Measurements from ENCODE around the gene SPATA19. TPM values are rescaled to one million over a fixed set of nuclear protein-coding genes. Genes with fewer than 3 reads are reported as not detected.

SPATA19 gene
- total RNA-seq, 1 experiment from 2014 or later: not detected

GRCh38 chr11:133830931-133831907, 14.1 kb downstream of the SPATA19 start:
- Mint-ChIP-seq H3K9me3 (ENCODE audit: unreplicated experiment) (no peaks in the 10 kb centered on the region), H3K4me3 (ENCODE audit: unreplicated experiment) (no peak overlapping the region), H3K27ac (ENCODE audit: low read depth, unreplicated experiment) (no peak overlapping the region), H3K4me1 (ENCODE audit: insufficient read depth, unreplicated experiment) (no peaks in the 10 kb centered on the region), H3K27me3 (ENCODE audit: insufficient read depth, unreplicated experiment) (peaks cover 32% of the 10 kb centered on the region), H3K36me3 (ENCODE audit: insufficient read depth, unreplicated experiment) (no peaks in the 10 kb centered on the region)
- intact Hi-C loops (cut with micrococcal nuclease): no loop called here
- peak; percentile 25 for TF ChIP-seq CTCF (IDR thresholded peaks at IDR 0.05; ENCODE audit: unreplicated experiment)
- CTCF ChIA-PET: interaction anchor here (0.6 to 3.7 kb wide), 8 partner anchors 9 to 752 kb away, joined by 3 to 22 read pairs (median 4); no protein-coding TSS in a partner anchor
- POLR2A ChIA-PET: no interaction called here
- no TSS peak for BruUV-seq (replicated peaks)
- no peak for DNase-seq (ENCODE audit: unreplicated experiment)

GRCh38 chr11:133829566-133829965, 15.7 kb downstream of the SPATA19 start:
- Mint-ChIP-seq H3K4me3 (ENCODE audit: unreplicated experiment) (no peak overlapping the region), H3K4me1 (ENCODE audit: insufficient read depth, unreplicated experiment) (no peaks in the 10 kb centered on the region), H3K27me3 (ENCODE audit: insufficient read depth, unreplicated experiment) (peaks cover 41% of the 10 kb centered on the region), H3K27ac (ENCODE audit: low read depth, unreplicated experiment) (no peak overlapping the region), H3K36me3 (ENCODE audit: insufficient read depth, unreplicated experiment) (no peaks in the 10 kb centered on the region), H3K9me3 (ENCODE audit: unreplicated experiment) (no peaks in the 10 kb centered on the region)
- DNase-seq (ENCODE audit: unreplicated experiment): no peak
- intact Hi-C loops (cut with micrococcal nuclease): no loop called here
- ChIA-PET POLR2A (no interaction called here), CTCF (interaction anchor here (0.6 to 3.7 kb wide), 5 partner anchors 9 to 750 kb away, joined by 3 to 22 read pairs (median 4); no protein-coding TSS in a partner anchor)
- no TSS peak for BruUV-seq (replicated peaks)
- no peak for TF ChIP-seq CTCF (IDR thresholded peaks at IDR 0.05; ENCODE audit: unreplicated experiment)

GRCh38 chr11:133828871-133829270, 16.4 kb downstream of the SPATA19 start:
- H3K27ac Mint-ChIP-seq (ENCODE audit: low read depth, unreplicated experiment): no peak overlapping the region
- TF ChIP-seq CTCF (IDR thresholded peaks at IDR 0.05; ENCODE audit: unreplicated experiment): no peak
- H3K36me3 Mint-ChIP-seq (ENCODE audit: insufficient read depth, unreplicated experiment): no peaks in the 10 kb centered on the region
- ChIA-PET POLR2A (no interaction called here), CTCF (interaction anchor here (1.0 to 3.7 kb wide), 4 partner anchors 8 to 750 kb away, joined by 3 to 22 read pairs (median 6); no protein-coding TSS in a partner anchor)
- H3K27me3 Mint-ChIP-seq (ENCODE audit: insufficient read depth, unreplicated experiment): peaks cover 47% of the 10 kb centered on the region
- H3K4me1 Mint-ChIP-seq (ENCODE audit: insufficient read depth, unreplicated experiment): no peaks in the 10 kb centered on the region
- no peak overlapping the region for H3K4me3 Mint-ChIP-seq (ENCODE audit: unreplicated experiment)
- DNase-seq (ENCODE audit: unreplicated experiment): no peak
- BruUV-seq (replicated peaks): no TSS peak
- H3K9me3 Mint-ChIP-seq (ENCODE audit: unreplicated experiment): no peaks in the 10 kb centered on the region
- intact Hi-C loops (cut with micrococcal nuclease): no loop called here

GRCh38 chr11:133827556-133827955, 17.8 kb downstream of the SPATA19 start:
- H3K9me3 Mint-ChIP-seq (ENCODE audit: unreplicated experiment): no peaks in the 10 kb centered on the region
- TF ChIP-seq CTCF (IDR thresholded peaks at IDR 0.05; ENCODE audit: unreplicated experiment): no peak
- H3K4me1 Mint-ChIP-seq (ENCODE audit: insufficient read depth, unreplicated experiment): no peaks in the 10 kb centered on the region
- H3K27ac Mint-ChIP-seq (ENCODE audit: low read depth, unreplicated experiment): no peak overlapping the region
- BruUV-seq (replicated peaks): no TSS peak
- peaks cover 47% of the 10 kb centered on the region for H3K27me3 Mint-ChIP-seq (ENCODE audit: insufficient read depth, unreplicated experiment)
- H3K36me3 Mint-ChIP-seq (ENCODE audit: insufficient read depth, unreplicated experiment): no peaks in the 10 kb centered on the region
- intact Hi-C loops (cut with micrococcal nuclease): no loop called here
- CTCF ChIA-PET: interaction anchor here (2.4 to 3.2 kb wide), 2 partner anchors 12 to 693 kb away, joined by 8 to 9 read pairs; no protein-coding TSS in a partner anchor
- H3K4me3 Mint-ChIP-seq (ENCODE audit: unreplicated experiment): no peak overlapping the region
- POLR2A ChIA-PET: interaction anchor here (0.7 kb wide), 1 partner anchor 208 kb away, joined by 3 read pairs; no protein-coding TSS in a partner anchor
- no peak for DNase-seq (ENCODE audit: unreplicated experiment)

Measured in MCF 10A (cell line).